Adrenal gland (tissue), 5 donors: ENCODE measurements around the gene ITPA.

Experiments
- POLR2A ChIP-seq, 2 donors: fragments of 450-650 bp; IDR thresholded peaks; one replicate each; pipeline ENCODE4 v1.6.1; 2017; ENCODE audit warnings: antibody characterized with exemption in 2 of 2, mild to moderate bottlenecking in 2 of 2, moderate library complexity in 1 of 2
- TF ChIP-seq, protein P1 (sequence below), 6 experiments: fragments of 450-650 bp in 4 of 6; fragments of 200-600 bp in 2 of 6; sonication (generic) in 1 of 6; IDR thresholded peaks; 1 replicate in 5 of 6; 2 replicates in 1 of 6; pipeline versions ENCODE4 v1.5.1 to v1.8.0; 2016 to 2021; ENCODE audit warnings: antibody characterized with exemption in 6 of 6, mild to moderate bottlenecking in 2 of 6, moderate library complexity in 1 of 6
- donor health status: DM: no; HTN: no; CAD: no.

DNA sequence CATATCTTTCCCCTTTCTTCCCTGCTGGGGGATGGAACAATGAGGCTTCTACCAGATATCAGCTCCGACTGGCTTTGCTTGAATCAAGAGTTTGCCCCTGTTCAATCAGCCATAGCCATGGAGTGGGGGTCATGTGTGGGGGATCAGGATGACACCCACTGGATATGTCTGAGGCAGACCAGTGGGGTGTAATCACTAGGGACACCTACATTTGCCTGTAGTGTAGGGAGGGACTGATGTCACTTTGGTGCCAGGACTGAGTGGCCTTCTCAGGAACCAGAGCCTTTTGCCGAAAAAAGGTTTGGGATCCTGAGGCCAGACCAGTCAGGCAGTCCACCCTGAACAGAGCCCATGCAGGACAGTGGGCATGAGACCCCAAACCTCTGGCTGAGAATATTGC, 1.0 kb downstream of the ITPA start:
- TF ChIP-seq, protein P1, sequence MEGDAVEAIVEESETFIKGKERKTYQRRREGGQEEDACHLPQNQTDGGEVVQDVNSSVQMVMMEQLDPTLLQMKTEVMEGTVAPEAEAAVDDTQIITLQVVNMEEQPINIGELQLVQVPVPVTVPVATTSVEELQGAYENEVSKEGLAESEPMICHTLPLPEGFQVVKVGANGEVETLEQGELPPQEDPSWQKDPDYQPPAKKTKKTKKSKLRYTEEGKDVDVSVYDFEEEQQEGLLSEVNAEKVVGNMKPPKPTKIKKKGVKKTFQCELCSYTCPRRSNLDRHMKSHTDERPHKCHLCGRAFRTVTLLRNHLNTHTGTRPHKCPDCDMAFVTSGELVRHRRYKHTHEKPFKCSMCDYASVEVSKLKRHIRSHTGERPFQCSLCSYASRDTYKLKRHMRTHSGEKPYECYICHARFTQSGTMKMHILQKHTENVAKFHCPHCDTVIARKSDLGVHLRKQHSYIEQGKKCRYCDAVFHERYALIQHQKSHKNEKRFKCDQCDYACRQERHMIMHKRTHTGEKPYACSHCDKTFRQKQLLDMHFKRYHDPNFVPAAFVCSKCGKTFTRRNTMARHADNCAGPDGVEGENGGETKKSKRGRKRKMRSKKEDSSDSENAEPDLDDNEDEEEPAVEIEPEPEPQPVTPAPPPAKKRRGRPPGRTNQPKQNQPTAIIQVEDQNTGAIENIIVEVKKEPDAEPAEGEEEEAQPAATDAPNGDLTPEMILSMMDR (IDR thresholded peaks at IDR 0.05): no peak
- no peak for TF ChIP-seq POLR2A (IDR thresholded peaks at IDR 0.05)
